H54 (cell line): ENCODE data around the gene ARPC5.

ENCODE experiments used
- DNase-seq: peaks from one replicate; pipeline ENCODE4 v3.0.0; 2011; ENCODE audit warnings: low spot score, mixed read lengths; ENCODE audit not compliant: insufficient read length
- FAIRE-seq: peaks from 3 replicates; lab custom pipeline; 2011; peaks lifted over from hg19 to GRCh38; lab: Jason Lieb, UNC
- POLR2A ChIP-seq: IDR thresholded peaks from 2 replicates; pipeline ENCODE4 v1.6.1; 2011; ENCODE audit warnings: low read depth, mild to moderate bottlenecking, low read length

Gene ARPC5

DNA sequence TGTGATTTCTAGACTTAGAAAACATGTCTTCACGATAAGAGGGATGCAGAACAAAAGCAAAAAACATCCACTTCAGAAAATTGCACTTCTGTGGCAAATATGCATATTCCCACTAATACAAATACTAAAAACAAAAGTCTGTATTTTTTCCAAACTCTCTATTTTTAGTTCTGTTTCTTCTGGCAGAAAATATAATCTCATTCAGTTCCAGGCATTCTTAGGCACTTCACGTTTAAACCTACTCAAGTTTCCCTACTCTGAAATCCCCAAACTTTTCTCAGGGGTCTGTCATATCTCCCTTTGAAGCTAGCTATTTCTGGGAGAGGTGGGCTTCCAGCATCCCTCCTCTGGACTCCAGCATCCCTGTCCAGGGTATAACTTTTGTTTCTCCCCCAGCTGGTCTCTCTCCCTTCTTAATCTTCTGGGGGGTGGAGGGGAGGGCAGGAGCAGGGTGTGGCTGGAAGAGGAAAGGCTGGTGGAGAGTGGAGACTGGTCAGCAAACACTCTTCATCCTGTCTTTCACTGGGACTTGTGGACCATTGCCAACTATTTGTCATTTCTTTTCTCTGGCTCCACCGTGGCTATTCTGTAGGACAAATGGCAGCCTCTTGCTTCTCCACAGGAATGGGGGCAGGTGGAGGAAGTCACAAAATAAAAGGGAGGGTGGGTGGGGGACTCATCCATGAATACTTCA is 25.7 kb downstream of the ARPC5 start:
- TF ChIP-seq POLR2A = no peak
- FAIRE-seq (no peak), DNase-seq (peak; percentile 16)

DNA sequence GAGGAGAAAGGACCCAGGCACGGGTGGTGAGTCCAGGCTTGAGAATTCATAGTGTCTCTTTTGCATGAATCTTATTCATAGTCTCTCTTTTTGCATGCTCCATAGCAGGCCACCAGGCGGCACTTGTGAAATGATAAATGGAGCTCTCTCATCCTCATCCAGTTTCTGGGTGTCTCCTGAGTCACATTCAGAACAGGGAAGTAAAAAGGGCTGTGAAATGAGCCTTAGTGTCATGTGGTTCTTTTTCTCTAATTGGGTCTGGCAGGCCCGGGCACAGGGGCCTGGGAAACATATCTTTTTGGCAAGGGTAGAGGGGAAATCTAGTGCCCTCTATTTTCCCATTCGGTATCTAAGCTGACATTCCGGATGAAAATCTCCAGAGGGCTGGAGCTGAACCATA is 26.3 kb downstream of the ARPC5 start:
- no peak for FAIRE-seq
- DNase-seq = no peak
- no peak for TF ChIP-seq POLR2A

DNA sequence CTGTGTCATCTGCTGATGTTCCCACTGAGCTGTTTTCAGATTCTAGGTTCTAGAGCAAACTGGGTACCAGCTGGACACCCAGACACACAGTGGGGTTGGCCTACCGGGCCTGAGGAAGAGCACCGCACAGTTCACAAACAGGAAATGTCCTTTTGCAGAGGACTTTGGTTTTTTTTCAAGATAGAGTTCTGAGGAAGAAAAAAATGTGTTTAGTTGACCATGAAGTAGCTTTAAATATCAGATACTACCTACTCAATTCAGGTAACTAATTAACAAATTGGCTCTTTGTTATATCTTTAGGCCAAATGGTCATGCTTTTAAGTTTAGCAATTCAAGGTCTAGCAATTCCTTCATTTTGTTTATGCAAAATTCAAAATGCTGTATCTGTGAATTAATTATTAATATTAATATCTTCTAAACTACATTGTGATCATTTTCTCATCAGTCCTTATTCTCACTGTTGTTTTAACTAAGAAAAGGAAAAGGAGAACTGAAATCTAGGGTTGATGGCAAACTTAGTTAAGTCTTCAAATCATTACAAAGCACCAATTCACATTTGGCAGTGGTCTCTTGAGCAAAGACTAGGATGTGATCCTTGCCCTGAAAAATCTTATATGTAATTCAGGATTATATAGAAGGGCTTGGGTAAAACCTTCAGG is 28.1 kb downstream of the ARPC5 start:
- no peak for DNase-seq
- no peak for FAIRE-seq
- TF ChIP-seq POLR2A = no peak

DNA sequence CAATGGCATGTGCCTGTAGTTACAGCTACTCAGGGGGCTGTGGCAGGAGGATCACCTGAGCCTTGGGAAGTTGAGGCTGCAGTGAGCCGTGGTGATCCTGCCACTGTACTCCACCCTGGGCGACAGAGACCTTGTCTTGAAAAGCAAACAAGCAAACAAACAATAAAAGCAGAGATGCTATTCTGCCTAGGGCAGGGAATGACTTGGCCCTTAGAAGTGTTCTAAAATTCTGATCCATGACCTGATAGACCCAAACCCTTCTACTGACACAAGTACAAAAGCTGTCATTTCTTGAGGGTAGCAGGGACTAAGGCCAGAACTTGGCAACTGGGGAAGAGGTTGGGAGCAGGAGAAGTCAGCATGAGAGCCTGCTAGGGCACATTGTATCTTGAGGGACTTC is 29.7 kb downstream of the ARPC5 start:
- FAIRE-seq = no peak
- TF ChIP-seq POLR2A = no peak
- no peak for DNase-seq

DNA sequence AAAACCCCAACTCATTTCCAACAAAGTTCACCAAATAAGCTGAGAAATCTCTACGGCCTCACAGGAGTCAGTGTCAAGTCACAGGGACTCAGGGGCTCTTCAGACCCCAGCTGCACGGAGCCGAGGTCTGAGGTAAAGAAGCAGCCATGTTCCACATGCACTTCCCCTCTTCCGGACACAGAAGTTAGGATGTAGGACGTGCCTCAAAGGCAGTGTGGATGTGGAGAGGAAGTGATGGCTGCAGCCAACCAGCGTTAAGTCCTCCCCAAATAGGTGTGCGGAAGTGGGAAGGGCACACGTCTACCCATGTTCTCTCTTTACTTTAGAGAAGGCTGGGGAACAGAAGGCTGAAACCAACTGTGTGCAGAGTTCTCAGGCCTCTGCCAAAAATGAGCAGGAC is 30.8 kb downstream of the ARPC5 start:
- TF ChIP-seq POLR2A = no peak
- DNase-seq (no peak), FAIRE-seq (no peak)

DNA sequence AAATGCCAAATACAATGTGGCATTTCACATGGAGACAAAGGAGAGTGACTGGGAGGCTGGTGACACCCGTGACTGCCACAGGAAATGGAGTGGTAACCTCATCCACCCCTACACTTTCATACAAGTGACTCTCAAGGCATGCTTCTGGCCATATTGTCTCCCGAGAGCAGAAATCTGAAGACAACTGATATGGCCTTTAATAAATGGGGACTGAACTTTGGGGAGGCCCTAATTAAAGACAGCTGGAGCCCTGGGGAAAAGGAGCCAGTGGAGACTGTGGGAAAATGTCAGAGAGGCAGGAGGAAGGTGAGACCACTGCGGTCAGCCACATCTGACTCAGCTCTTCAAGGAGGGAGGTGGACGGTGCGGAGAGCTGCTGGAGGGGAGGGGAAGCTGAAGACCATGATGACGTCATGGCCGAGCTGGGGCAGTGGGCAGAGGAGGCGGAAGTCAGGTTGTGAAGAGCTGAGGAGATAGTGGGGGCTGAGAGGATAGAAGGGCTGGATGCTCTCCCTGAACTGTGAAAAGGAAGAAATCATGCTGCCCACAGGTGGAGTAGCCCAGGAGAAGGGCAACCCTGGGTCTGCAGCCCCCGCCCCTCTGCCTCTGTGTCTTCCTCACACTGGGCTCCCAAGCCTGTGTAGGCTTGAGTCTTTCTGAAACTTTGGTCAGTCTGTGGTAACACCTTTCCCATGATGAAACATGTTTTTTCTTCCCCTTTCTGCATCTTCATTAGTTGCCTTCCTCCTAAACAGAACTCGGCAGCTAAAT is 31.4 kb downstream of the ARPC5 start:
- FAIRE-seq (no peak), DNase-seq (no peak)
- TF ChIP-seq POLR2A = no peak

DNA sequence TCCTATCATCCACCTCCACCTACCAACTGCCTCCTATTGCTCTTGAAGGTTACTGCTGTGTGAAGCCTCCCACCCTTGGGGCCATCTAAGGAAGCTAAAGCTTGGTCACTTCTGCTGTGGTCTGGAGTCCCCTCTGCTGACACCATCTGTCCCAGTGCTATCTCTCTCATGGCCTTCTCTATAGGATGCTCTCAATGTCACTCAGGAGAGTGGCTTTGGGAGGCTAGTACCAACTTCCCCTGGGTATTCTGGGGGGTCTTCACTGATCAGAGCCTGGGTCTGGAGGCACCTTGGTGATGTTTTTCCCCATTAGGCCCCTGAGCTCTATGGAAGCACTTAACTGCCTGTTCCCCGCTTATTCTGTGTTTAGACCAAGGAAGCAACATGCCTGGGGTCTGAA is 33.1 kb downstream of the ARPC5 start:
- no peak for DNase-seq
- no peak for TF ChIP-seq POLR2A
- no peak for FAIRE-seq

DNA sequence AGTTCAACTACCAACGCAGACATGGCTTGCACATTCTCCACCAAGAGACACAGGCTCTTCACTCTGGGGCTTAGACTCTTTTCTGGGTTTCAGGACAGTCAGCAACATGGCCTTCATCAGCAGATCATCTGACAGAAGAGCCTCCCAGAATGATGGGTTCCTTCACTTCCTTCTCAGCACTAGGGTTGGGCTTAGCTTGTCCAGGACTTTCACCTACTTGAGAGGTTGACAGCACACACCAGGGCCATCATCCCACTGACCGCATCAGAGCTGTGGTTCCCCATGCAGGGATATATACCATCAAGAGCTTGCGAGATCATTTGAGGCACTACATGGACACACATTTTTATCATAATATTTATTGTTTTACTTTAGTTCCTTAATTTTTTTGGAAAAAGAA is 34.9 kb downstream of the ARPC5 start:
- no peak for TF ChIP-seq POLR2A
- FAIRE-seq = no peak
- no peak for DNase-seq

DNA sequence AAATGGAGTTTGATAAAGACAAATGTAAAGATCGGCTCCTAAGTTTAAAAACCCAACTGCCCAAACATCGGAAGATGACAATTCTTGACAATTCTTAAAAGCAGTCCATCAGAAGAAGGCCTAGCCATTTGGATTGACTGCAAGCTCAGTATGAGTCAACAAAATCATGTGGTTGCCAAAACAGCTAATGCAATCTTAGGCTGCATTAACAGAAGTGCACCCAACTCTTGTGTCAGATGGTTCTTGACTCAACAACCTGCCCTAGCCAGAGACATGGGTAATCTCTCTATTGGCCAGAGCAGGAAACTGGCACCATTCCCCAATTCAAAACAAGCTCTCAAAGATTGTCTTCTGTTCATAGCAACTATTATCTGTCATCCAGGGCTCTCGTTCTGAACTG is 35.4 kb downstream of the ARPC5 start:
- DNase-seq (peak; percentile 10), FAIRE-seq (no peak)
- TF ChIP-seq POLR2A = no peak

DNA sequence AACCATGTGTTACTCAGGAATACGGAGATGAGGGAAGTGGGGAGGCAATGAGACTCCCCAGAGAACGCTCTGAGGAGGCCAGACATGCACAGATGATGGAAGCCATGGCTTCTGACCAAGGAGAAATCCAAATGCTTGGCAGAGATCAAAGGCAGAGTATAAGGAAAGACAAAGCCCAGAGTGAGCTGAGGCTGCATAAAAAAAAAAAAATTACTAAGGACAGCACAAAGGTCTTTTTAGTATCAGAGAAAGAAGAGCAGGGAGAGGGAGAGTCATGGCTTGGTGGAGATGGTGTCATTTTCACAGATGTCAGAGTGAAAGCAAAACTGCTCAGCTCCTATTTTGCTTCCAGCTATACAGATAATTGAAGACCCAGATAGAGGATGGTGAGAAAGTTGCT is 37.2 kb downstream of the ARPC5 start:
- FAIRE-seq (no peak), DNase-seq (no peak)
- TF ChIP-seq POLR2A = no peak

DNA sequence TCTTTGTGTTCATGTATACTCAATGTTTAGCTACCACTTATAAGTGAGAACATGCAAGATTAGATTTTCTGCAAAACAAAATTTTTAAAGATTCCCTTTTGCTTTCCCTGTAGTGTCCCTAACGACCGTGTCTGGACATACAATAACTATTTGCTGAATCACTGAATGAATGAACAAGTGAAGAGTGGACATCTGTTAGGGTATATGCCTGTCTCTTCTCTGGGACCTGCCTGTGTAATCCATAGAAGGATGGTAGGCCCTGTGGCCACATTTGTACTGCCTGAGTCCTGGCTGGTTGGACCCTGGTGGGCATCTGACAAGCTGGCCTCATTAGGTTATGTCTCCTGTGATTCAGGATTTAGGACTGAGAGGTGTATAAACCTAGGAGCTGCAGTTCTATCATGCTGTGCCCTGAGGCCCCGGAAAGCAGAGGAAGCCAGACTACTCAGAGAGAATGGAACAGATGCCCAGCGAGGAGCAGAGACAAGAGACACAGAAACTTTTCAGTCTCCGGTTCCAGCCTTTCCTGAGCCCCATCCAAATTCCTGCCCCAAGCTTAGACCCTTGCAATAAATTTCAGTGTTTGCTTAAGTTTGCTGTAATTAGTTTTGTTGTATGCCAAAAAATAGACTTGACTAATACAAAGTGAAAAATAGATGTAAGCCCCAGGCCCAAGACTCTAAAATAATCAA is 37.8 kb downstream of the ARPC5 start:
- DNase-seq = no peak
- no peak for FAIRE-seq
- no peak for TF ChIP-seq POLR2A

DNA sequence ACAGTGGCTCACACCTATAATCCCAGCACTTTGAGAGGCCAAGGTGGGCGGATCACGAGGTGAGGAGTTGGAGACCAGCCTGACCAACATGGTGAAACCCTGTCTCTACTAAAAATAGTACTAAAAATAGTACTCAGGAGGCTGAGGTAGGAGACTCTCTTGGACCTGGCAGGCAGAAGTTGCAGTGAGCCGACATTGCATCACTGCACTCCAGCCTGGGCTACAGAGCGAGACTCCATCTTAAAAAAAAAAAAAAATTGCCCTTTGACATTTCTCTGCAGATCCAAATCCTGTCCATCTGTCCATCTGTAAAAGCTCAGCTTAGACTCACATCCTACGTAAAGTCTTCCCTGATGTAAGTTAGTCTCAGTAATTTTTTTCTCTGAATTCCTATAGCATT is 39.1 kb downstream of the ARPC5 start:
- DNase-seq (no peak), FAIRE-seq (no peak)
- no peak for TF ChIP-seq POLR2A

DNA sequence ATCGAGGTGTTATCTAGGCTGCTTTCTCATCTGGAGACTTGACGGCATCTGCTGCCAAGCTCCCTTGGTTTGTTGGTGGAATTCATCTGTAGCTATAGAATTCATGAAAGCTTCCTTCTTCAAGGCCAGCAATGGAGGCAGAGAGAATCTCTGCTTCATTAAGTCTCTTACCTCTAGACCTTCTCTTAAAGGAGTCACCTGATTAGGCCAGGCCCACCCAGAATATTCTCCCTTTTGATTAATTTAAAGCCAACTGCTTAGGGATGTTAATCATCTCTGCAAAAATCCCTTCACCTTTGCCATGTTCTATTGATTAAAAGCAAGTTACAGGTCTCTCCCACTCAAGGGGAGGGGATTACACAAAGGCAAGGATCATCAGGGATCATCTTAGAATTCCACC is 40.0 kb downstream of the ARPC5 start:
- DNase-seq (no peak), FAIRE-seq (no peak)
- no peak for TF ChIP-seq POLR2A

DNA sequence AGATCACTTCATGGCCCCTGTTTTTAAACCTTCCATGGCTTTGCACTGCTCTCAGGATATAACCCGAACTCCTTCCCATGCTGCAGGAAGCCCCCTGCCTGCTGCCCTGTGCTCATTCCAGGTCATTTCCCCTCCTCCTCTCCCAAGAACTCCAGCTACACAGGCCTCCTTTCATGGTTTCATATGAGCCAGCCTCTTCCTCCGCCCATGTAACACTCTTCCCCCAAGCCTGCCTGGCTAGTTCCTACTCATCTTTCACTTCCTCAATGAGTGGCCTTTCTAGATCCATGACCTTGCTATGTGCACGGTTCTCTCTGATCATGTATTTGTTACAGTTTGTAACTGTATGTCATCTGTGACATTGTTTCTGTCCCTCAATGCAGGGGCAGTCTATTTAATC is 42.2 kb downstream of the ARPC5 start:
- TF ChIP-seq POLR2A = no peak
- FAIRE-seq (no peak), DNase-seq (no peak)

DNA sequence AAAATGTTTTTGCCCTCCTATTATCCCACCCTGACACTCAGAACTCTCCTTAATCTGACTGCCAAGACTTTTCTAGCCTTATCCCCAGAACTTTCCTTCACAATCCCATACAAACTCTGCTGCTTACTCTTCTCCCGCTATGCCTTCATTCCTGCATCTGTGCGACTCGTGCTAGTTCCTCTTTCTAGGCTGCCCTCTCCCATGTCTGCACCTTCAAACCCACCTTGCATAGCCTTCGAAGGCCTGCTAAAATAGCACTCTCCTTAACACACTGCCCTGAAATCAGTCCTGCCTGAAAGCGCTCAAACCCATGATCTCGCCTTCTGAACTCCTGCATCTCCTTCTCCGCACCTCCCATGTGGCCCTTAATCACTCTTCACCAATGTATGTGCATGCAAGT is 42.9 kb downstream of the ARPC5 start:
- no peak for FAIRE-seq
- no peak for TF ChIP-seq POLR2A
- DNase-seq = no peak
